HG02571 (cell line): ENCODE measurements around the gene STXBP1.

Source experiments
- ATAC-seq: cut with Tn5 transposase; IDR thresholded peaks from one replicate; pipeline ENCODE4 v1.9.1; 2021; ENCODE audit warnings: mild to moderate bottlenecking, moderate library complexity; ENCODE audit not compliant: unreplicated experiment

Gene STXBP1

DNA sequence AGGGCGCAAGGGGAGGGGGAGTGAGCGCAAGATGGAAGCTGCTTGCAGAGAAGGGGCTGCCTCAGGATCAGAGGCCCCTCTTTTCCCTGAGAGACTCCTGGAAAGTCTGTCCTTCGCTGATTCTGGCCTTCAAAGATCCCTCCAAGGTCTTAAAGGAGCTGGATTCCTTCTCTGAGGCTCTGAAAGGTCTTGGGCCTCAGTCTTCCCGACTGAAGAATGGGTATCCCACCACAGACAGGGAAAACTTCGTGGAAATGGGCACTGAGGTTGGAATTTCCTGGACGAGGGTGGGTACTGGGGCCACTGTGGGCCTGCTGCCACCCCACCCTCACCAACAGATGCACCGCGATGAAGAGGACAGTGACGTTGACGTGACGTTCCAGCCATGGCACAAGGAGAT lies 100.3 kb downstream of the STXBP1 start:
- no peak for ATAC-seq

DNA sequence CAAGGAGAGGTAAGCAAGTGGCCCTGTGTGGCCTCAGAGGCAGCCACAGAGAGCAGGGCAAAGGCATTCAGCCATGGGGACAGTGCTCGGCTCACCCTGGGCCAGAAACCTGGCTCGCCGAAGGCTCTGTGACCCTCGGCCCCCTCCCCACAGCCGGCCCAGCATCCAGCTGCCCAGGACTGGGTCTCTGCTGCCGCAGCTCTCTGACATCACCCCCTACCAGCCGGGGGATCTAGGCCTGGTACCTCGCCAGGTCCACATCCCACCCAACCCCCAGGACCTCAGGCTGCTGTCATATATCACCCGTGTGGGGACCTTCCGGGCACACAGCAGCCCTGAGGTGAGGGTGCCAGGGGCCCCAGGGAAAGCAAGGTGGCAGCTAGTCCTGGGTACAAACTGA lies 100.8 kb downstream of the STXBP1 start:
- no peak for ATAC-seq

DNA sequence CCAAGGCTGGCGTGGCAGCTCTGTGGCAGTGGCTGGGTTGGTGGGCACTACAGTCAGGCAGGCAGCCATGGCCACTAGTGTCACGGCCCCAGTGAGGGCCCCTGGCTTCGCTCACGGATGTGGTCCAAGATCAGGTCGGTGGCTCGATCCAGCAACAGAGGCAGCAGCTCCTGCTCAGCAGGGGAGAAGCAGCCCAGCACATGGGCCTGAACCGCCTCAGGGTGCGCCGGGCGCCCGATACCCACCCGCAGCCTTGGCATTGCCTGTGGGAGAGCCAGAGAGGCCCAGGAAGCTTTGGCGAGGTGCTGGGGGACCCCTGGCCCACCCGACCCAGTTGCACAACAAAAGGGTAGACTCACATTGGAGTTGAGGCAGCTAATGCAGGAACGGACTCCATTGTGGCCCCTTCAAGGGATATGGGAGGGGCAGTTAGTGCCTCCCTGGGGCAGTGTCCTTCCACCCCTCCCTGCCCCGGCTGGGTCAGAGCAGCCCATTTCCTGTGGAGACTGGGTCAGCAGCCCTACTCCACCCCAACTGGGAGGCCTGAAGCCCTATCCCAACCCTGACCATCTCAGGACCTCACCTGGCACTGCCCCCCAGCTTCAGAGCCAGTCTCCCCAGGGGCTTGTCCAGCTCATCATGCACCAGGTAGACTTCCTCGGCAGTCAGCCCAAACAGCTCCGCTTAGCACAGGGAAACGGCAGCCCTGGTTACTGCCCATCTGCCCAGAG lies 102.1 kb downstream of the STXBP1 start:
- ATAC-seq, result no peak

DNA sequence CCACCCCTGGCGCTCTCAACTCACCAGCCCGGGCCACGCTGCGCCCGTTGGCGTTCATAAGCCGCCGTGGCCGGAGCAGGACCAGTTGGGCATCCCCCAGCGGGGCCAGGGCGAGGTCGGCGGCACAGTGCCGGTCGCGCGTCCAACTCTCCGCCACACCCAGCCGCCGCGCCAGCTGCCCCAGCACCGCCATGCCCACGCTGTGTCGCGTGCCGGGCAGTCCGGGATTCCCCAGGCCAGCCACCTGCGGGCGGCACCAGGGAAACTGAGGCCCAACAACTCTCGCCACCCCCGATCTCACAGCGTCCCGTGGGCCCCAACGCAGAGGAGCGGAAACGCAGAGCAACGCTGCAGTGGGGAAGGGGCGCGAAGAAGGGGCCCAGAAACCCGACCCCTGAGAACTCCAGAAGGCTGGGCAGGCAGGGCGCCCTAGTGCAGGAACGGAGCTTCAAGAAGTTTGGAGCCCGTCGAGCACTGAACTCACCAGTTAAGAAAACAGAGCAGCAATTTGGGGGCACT lies 102.9 kb downstream of the STXBP1 start:
- ATAC-seq, result no peak

DNA sequence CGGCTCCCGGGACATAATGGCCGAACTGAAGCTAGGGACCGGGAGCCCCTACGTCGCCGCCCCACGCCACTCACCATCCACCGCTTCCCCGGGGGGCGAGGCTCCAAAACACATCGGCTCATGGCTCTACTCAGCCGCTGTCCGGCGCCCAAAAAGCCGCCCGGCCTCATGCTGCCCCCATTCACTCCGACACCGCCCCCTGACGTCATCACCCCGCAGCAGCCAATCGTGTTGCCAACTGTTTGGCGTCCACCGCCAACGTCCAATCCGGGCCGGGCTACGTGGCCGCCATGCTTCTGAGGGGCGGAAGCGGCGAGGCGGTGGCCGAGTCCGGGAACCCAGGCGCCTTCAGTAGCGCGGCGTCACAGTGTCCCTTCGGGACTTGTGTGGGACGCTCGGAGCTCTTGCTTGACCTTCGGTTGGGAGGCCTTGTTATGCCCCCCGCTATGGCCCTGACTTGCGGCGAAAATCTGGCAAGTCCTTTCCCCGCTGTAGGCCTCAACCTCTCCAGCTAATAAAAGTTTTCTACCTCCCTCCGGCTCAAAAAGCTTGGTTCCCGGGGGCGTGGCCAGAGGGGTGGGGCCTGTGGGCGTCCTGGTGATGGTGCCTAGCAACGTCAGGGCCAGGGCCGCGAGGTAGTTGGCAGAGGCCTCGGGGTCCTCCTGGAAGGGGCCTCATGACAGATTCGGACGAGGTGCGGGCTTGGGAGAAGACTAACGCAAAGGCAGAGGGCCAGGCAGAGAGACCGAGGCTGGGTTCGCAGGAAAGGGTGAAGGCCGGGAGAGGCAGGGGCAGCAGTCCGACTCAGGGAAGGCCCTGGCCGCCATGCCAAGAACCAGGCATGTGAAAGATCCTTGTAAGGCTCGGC lies 103.6 kb downstream of the STXBP1 start, which contains the start of the genes PTRH1 and TTC16:
PTRH1 (minus strand) TSS at position 194 of the 868 bp plus-strand sequence; CDS start at position 170, 24 bp downstream.
TTC16 (plus strand) TSS at position 610 of the 868 bp plus-strand sequence; CDS start at position 677, 67 bp downstream.
- ATAC-seq, result peak; percentile 87

DNA sequence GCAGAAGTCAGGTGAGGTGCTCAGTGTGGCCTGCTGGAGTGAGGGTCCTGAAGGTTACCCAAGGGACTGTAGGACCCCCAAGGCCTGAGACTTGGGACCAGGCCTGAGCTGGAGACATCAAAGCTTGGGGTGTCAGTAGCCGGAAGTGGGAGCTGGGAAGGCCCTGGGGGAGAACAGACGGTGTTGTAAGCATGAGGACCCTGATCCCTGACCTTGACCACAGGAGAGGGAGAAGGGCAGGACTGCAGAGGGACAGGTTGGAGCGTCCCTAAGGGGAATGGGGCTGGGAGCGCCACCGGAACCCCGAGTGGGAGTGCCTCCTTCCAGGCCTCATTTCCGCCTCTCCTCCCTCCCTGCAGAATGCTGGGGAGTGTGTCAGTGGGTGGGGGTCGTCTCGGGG lies 104.3 kb downstream of the STXBP1 start:
- no peak for ATAC-seq

DNA sequence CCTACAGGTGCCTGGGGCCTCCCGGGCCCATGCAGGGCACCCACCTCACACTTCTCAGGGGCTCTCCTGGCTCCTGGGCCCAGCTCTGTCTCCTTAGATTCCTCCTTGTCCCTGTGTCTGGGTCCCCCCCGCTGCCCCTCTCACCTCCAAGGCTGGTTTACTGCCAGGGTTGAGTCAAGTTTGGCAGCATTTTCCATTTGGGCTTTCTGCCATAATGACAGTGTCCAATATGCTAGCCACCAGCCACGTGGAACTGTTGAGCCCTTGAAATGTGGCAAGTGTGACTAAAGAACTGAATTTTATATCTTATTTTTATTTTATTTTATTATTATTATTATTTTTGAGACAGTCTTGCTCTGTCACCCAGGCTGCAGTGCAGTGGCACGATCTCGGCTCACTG lies 105.7 kb downstream of the STXBP1 start:
- no peak for ATAC-seq

DNA sequence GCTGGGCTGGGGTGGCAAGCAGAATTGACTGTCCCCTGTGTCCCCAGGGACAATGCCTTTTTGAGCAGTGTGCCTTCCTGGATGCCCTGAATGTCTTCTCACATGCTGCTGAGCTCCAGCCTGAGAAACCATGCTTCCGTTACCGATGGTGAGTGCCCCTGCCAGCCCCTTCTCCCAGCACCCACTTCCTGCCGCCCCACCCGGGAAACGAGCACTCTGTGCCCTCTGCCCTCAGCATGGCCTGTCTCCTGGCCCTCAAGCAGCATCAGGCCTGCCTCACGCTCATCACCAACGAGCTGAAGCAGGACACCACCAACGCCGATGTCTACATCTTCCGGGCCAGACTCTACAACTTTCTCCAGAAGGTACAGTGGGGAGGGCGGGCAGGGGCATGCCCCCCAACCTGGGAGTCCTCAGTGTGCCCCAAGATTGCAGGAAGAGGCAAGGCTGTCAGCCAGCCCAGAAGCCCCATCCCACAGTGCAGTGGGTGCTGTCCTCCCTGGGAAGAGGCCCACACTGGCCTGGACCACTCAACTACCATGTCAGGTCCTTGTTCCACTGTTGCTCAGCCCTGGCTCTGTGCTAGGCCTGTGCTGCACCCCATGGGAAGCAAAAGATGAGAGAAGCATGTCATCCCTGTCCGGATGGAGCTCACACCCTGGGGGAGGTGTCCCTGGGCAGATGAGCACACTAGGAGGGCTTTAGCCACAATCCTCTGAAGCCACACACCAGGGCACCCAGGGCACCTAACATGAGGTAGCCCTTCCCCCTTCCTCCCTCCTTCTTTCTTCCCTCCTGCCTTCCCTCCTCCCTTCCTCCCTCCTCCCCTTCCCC lies 108.2 kb downstream of the STXBP1 start:
- ATAC-seq, result no peak

DNA sequence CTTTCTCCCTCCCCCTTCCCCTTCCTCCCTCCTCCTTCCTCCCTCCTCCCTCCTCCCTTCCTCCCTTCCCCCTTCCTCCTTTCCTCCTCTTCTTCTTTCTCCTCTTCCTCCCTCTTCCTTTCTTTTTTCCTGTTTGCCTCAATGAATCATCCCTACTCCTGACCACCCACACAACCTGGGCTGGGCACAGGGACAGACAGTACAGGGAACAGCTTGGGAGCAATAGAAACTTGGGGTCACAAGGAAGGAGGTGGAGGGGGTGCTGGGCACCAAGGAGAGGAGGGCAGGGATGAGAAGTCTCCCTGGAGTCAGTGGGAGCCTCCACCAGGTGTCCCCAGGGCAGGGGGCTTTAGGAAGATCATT lies 108.8 kb downstream of the STXBP1 start:
- ATAC-seq, result no peak

DNA sequence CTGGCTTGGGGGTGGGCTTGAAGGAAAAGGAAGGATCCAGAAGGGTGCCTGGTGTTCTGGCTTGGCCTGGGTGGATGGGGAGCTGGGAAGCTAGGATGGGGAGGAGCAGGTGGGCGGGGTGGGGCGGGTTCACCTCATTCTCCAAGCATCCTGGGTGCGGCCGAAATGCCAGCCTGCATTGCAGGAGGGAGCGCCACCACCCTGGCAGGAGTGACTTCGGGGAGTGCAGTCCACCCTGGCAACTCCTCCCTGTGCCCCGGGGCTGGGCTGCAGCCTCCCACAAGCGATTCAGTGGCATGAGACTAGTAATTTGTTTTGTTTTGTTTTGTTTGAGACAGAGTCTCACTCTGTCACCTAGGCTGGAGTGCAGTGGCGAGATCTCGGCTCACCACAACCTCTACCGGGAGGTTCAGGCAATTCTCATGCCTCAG lies 109.3 kb downstream of the STXBP1 start:
- ATAC-seq, result no peak

DNA sequence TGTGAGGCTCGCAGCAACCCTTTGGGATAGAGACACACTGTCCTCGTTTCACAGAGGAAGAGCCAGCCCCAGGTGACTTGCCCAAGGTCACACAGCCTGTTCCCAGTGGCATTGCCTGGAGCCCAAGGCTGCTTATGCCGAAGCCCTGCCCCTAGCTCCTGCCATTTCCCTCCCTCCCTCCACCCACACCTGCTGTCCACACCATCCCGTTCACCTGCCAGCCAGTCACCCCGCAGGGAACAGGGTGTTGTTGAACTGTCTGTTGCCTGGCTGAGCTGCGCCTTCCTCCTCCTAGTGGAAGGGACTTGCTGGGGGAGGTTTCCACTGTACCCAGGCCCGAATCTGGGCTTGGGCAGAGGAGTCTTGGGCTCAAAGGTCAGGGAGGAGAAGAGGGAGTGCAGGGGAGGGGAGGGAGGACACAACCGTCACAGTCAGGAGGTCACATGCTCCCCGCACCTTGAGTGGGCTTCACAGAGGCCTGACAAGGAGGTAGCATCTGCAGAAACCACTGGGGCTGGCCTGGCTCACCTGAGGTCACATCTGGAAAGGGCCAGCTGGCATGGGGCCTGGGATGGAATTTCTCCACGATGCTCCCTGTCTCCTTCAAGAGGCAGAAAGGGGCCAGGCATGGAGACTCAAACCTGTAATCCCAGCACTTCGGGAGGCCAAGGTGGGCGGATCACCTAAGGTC lies 110.1 kb downstream of the STXBP1 start:
- ATAC-seq, result no peak

DNA sequence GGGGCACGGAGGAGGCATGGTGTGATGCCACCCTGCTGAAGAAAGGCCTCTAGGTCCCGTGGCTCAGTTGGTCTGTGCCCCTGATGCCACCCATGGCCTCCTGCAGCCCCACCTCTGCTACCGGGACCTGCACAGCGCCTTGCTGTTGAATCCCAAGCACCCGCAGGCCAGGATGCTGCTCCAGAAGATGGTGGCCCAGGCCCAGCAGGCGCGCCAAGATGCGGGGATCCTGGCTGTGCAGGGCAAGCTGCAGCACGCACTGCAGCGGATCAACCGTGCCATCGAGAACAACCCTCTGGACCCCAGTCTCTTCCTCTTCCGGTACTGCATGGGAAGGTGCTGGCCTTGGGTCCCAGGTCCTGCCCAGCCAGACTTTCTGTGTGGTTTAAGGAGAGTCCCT lies 110.9 kb downstream of the STXBP1 start:
- ATAC-seq, result no peak

DNA sequence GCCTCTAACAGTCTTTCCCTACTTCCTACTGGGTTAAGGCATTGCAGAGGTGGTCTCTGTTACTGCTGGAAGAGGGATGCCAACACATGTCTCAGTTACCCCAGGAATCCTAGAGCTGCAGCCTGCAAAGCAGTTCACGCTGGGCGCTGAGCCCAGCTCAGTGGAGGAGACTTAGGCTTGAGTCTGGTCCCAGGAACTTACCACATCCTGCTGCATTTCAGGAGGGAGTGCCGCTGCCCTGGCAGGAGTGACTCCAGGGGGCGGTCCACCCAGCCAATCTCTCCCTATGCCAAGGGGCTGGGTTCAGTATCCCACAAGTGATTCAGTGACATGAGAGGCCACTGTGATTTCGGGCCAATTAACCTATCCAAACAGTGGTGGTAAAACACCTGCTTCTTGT lies 111.4 kb downstream of the STXBP1 start:
- no peak for ATAC-seq

DNA sequence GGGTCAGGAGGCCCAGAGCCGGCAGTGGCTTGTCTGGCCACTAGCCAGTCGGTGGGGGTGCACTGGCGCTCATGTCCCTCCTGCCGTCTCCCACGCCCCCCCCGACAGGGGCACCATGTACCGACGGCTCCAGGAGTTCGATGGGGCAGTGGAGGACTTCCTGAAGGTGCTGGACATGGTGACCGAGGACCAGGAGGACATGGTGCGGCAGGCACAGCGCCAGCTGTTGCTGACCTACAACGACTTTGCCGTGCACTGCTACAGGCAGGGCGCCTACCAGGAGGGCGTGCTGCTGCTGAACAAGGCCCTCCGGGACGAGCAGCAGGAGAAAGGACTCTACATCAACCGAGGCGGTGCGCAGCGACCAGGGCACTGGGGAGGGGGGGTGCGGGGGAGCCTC lies 111.9 kb downstream of the STXBP1 start:
- no peak for ATAC-seq

DNA sequence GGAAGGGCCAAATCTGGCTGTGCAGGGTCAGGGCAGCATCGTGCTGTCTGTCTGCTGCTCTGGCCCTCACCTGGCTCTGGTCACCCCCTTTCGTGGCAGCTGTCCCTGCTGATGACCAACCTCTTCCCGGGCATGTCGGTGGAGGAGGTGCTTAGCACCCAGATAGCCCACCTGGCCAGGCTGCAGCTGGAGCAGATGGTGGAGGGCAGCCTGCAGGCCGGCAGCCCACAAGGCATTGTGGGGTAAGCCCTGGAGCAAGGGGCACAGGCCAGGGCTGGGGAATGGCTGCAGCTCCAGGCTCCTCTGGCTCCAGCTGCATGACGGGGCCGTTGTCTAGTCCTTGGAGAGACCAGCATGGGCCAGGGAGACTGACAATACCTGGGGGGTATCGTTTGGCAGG lies 114.8 kb downstream of the STXBP1 start:
- no peak for ATAC-seq

DNA sequence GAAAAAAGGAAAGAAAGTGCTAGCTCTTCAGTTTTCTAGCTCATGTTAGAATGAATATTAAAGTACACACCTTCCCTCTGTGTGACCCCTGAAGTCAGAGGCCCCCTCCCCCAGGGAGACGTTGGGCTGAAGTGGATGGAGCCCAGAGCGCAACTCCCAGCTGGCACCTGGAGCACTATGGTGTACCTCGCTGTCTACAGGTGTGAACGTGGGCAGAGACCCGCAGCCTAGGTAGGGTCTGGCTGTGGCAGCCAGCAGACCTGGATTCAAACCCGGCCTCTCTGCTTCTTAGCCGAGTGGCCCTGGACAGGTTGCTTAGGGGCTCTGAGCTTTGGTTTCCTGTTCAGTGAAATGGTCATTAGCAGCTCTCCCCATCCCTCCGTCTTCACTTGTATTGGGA lies 116.7 kb downstream of the STXBP1 start:
- no peak for ATAC-seq

DNA sequence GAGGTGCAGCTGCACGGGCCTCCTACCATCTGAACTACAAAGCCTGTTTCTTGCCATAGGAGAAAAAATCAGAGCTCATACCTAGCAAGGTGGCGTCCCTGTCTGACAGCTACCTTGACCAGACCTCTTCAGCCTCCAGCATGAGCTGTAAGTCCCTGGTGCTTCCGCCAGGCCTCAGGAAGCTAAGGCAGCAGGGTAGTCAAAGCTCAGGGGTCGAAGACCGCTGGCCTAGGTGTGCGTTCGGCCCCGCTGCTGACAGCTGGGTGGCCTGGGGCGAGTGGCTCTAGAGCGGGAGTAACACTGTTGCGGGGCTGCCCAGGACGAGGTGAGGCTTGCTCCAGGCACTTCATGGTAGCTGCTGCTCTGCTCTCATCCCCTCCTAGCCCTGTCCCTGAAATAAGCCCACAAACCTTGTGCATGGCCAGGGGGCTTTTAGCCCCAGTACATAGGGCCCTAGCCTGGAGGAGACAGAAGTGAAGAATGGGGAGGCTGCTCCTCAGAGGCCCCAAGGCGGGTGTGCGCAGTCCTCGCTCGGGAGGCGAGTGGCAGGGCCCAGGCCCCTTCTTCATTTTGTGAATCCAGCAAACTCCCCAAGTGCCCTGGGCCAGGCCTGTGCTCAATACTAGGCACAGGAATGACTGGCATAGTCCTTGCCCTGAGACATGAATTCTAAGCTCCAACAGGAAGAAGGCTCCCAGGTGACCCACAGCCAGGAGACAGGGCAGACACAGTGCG lies 117.6 kb downstream of the STXBP1 start:
- no peak for ATAC-seq

DNA sequence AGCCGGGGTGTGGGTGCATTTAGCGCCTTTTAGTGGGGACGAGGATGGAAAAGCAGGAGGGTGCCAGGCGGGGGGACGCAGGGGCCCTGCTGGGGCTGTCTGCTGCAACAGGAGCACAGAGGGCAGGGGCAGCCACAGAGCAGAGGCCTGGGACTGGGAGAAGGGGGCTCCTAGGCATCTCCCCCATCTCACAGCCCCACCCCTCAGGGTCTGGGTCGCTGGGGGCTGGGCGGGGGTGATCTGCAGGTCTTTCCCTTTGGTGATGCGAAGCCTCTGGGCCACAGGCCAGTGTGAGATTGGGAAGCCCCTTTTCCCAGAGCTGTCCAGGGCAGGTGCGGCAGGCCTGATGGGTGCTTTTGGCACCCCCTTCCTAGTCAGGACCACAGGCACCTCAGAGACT lies 118.2 kb downstream of the STXBP1 start:
- ATAC-seq, result no peak

DNA sequence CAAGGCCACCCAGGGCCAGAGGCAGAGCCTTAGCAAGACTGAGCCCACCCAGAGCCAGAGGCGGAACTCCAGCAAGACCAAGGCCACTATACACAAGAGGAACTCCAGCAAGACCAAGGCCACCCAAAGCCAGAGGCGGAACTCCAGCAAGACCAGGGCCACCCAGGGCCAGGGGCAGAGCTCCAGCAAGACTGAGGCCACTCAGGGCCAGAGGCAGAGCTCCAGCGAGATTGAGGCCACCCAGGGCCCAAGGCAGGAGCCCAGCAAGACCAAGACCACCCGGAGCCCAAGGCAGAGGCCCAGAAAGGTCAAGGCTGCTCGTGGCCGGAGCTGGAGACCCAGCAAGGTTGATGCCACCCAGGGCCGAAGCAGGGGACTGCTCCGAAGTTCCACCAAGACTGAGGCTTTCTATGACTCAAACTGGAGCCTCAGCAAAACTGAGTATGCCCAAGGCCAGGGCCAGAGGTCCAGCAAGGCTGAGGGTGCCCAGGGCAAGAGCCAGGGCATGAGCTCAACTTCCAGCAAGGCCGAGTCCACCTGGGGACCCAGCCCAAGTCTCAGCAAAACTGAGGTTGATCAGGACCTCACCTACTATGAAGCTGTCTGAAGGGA lies 118.8 kb downstream of the STXBP1 start:
- ATAC-seq, result no peak
